Measurements from ENCODE around the gene SEC62.

Gene SEC62

DNA sequence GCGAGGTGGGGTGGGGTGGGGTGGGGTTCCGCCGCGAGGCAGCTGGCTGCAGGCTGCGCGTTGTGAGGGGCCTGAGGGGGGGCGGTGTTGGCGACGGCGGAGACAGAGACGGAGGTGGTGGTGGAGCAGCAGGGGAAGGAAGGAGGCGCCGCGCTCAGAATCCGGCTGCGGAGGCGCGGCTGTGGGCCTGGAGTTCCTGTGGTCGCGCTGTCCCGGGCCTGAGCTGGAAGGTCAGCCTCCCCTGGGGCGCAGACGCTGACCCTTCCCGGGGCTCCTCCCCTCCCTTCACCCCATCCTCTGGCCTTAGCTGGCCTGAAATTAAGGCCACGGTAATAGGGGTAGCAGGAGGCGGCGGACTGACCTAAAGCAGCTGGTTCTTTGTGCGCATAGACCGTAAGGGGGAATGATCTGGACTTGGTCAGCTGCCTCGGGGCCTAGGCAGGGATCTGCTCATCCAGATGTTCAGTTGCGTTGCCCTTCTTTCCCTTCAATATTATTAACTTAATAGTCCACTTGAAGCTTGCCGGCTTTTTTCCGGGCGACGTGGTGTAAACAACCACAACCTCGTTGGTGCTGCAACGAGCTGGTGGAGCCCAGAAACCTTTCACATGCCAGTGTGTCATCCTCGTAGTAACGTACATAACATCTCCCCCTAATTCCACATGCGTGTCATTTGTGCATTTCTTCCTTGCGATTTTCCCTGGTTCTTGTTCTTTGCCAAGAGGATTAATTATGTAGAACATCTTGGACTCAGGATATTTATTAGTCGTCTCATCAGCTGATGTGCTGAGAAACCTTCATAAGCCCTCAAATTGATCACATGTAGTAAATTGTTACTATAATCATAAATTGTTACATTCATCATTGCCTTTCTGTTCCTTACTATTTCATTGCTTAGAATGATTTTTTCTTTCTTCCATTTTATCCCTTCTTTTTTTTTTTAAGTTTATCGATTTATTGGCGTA is 626 bp downstream of the SEC62 start:
- peak in 1 of 2 donors; percentile 31 for DNase-seq (ENCODE audit: extremely low read depth in 1 of 2, low read depth in 1 of 2)

- no peak for DNase-seq (ENCODE audit: extremely low read depth in 1 of 2, low read depth in 1 of 2)
Observed at GRCh38 chr3:169968224-169968885, 1.7 kb downstream of the SEC62 start.

DNA sequence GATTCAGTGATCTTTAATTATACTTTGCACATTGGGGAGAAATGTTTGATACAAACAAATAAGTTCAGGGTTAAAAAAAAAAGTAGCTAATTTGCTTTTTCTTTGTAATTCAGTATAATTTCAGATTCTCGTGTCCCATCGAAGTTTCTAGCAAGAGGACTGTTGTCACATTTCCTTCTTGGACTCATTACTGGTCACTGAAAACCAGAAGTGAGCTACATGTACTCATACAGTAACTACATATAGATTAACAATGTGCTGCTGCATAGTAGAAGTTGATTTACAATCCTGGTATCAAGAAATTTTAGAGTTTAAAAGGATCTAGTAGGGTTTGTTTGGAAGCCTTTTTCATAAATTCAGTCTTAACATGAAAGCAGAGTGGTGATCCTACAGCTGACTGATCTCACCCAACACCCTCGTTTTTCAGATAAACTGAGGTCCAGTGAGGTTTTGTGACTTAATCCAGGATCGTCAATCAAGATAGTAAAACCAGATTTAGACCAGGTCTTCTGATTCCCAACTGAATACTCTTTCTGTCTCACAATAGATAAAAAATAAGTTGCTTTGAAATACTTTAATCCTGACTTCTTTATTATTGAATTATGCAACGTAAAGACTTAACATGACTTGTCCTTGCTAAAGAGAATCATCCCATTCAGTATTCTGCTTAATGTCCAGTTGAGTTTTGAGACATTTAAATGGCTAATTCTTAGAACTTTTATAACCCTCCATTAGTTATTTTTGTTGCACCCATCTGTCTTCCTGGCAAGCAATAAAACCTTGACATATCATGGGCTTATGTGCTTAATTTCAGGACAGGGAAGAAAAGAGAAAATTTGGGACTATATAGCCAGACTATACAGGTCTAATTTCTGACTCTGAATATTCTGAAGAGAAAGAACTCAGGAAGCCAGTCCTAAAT is 2.8 kb downstream of the SEC62 start:
- no peak for DNase-seq (ENCODE audit: extremely low read depth in 1 of 2, low read depth in 1 of 2)

GRCh38 chr3:169970847-169971246 is 4.2 kb downstream of the SEC62 start:
- no peak for DNase-seq (ENCODE audit: extremely low read depth in 1 of 2, low read depth in 1 of 2)

- DNase-seq (ENCODE audit: extremely low read depth in 1 of 2, low read depth in 1 of 2): no peak
Observed at GRCh38 chr3:169971522-169971921, 4.9 kb downstream of the SEC62 start.

- no peak for DNase-seq (ENCODE audit: extremely low read depth in 1 of 2, low read depth in 1 of 2)
Observed at GRCh38 chr3:169980055-169980454, 13.4 kb downstream of the SEC62 start.

GRCh38 chr3:169984292-169984691 is 17.7 kb downstream of the SEC62 start:
- DNase-seq (ENCODE audit: extremely low read depth in 1 of 2, low read depth in 1 of 2): no peak

DNA sequence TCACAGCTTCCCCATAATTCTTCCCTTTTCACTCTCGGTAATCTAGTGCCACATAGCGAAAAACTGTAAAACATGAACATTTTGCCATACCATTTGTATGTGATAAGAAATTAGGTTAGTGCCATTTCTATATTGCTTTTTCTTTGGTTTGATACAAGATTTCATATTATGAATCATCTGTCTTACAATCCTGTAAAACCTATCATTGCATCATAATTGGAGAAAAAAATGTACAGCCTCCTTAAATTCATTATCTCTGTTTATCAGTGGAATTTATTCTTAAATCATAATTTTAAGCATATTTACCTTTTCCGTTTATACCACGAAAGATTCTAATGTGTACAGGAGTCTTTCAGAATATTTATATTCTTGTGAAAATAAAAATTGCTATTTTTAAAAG is 23.8 kb downstream of the SEC62 start:
- DNase-seq (ENCODE audit: extremely low read depth in 1 of 2, low read depth in 1 of 2): no peak

DNA sequence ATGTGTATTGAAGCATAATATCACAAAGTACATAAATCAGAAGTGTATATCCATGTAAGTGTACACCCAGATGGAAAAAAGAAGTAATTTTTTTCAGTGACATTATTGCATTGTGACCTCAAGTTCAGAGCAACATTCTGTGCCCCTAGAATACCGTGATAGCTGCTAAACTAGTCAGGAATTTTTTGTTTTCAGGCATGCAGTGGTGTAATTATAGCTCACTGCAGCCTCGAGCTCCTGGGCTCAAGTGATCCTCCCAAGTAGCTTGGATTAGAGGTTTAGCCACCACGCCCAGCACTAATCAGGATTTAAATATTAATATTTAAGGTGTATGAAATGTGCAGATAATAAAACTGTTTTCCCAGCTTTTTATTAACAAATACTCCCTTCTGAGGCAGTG is 25.5 kb downstream of the SEC62 start:
- no peak for DNase-seq (ENCODE audit: extremely low read depth in 1 of 2, low read depth in 1 of 2)

GRCh38 chr3:169992781-169993180 is 26.2 kb downstream of the SEC62 start:
- no peak for DNase-seq (ENCODE audit: extremely low read depth in 1 of 2, low read depth in 1 of 2)

GRCh38 chr3:169993761-169994160 is 27.2 kb downstream of the SEC62 start:
- DNase-seq (ENCODE audit: extremely low read depth in 1 of 2, low read depth in 1 of 2): no peak

GRCh38 chr3:169996063-169996462 is 29.5 kb downstream of the SEC62 start:
- no peak for DNase-seq (ENCODE audit: extremely low read depth in 1 of 2, low read depth in 1 of 2)

DNA sequence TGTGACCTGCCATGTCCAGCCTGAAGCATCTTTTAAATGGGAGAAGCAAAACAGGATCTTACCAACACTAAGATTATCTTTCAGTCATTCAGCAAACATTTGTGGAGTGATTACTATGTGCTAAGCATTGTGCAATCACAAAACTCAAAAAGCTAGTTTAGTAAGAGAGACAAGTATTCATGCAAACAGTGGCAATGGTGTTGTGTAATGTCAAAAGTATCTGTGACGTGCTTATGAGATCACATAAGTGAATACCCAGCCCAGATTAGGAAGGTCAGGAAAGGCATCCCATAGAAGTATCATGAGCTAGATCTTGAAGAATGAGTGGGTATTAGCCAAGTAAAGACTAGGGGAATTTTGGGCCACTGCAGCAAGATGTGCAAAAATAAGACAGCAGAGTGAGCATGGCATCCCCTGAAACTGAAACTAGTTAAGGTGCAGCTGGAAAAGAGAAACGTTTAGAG is 32.1 kb downstream of the SEC62 start:
- no peak for DNase-seq (ENCODE audit: extremely low read depth in 1 of 2, low read depth in 1 of 2)

DNA sequence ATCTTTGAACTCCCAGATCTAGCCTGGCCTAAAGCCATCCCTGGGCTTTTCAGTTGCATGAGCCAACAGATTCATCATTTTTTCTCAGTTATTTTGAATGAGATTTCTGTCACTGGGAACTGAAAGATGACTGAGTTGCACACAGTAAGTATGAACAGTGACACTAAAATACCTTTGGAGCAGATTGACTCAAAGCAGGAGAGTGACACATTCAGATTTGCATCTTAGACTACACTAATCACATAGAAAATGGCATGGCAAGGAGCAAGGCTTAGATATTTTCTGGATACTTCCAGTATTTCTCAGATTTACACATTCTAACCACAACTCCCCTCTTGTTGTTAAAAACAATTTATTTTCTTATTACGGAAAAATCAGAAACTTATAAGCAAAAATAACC is 32.8 kb downstream of the SEC62 start:
- no peak for DNase-seq (ENCODE audit: extremely low read depth in 1 of 2, low read depth in 1 of 2)

- no peak for DNase-seq (ENCODE audit: extremely low read depth in 1 of 2, low read depth in 1 of 2)
Observed at GRCh38 chr3:170000051-170000450, 33.4 kb downstream of the SEC62 start.

- DNase-seq (ENCODE audit: extremely low read depth in 1 of 2, low read depth in 1 of 2): no peak
Observed at GRCh38 chr3:170002231-170002630, 35.6 kb downstream of the SEC62 start.

- DNase-seq (ENCODE audit: extremely low read depth in 1 of 2, low read depth in 1 of 2): no peak
Observed at GRCh38 chr3:170002879-170003278, 36.3 kb downstream of the SEC62 start.

GRCh38 chr3:170003881-170004356 is 37.3 kb downstream of the SEC62 start:
- DNase-seq (ENCODE audit: extremely low read depth in 1 of 2, low read depth in 1 of 2): no peak

DNA sequence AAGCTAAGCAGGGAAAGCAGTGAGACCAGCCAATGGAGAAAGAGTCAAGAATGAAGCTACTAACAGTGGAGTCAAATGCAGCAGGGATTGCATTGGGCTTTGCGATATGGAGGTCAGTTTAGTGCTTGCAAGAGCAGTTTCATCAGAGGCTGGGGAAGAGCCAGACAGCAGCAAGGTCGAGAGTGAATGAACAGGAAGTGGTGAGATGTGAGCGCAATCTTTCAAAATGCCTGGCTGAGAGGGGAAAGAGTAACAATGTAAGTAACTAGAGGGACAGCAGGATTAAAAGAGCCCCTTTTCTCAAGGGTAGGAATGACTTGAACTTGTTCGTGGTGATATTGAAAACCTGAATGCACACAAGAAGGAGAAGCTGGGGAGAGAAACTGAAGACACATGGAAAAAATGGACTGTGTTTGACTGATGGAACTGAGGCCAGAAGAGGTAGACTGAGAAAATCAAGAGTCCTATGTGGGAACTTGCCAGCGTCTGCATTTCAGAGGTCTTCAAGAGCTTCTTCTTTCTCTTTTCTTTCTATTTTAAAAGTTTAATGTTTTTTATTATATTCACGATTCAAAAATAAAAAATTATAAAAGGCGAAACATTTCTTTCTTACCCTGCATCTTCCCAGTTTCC is 40.5 kb downstream of the SEC62 start:
- DNase-seq (ENCODE audit: extremely low read depth in 1 of 2, low read depth in 1 of 2): no peak

DNA sequence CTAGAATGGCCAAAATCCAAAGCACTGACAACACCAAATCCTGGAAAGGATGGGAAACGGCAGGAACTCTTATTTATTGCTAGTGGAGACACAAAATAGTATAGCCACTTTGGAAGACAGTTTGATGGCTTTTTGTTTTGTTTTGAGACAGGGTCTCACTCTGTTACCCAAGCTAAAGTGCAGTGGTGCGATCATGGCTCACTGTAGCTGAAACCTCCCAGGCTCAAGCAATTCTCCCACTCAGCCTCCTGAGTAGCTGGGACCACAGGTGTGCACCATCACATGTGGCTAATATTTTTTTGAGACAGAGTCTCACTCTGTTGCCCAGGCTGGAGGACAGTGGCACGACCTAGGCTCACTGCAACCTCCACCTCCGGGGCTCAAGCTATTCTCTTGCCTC is 43.9 kb downstream of the SEC62 start:
- DNase-seq (ENCODE audit: extremely low read depth in 1 of 2, low read depth in 1 of 2): no peak
